GM03348 (cell line): ENCODE results near the gene HCAR1.
"Not testable (repeated sequence)": the region's sequence is repeated elsewhere in the genome, so short reads cannot be mapped to it uniquely, and the experiment has no call there.

Experiments
- DNase-seq: peaks from one replicate; pipeline ENCODE4 v3.0.0; 2012; ENCODE audit warnings: low spot score

The HCAR1 gene

GRCh38 chr12:122730215-122731014 lies at the start of gene HCAR1:
HCAR1 (minus strand) TSS chr12:122730844; CDS start chr12:122730339, 505 bp downstream.
- DNase-seq, result no peak

GRCh38 chr12:122757568-122757967 lies 26.9 kb upstream of the HCAR1 start:
- no peak for DNase-seq

- no peak for DNase-seq
These were observed 24.1 kb upstream of the HCAR1 start for GRCh38 chr12:122754790-122755189.

- DNase-seq, result no peak
These were observed 22.6 kb upstream of the HCAR1 start for GRCh38 chr12:122753319-122753650.

- peak; percentile 98 for DNase-seq
These were observed 22.0 kb upstream of the HCAR1 start, which contains the start of gene DENR for GRCh38 chr12:122752464-122753318. DENR (plus strand) TSS chr12:122752824; CDS start chr12:122753702, 878 bp downstream.

GRCh38 chr12:122750781-122751515 lies 20.3 kb upstream of the HCAR1 start:
- not testable (repeated sequence) for DNase-seq

- no peak for DNase-seq
These were observed 19.1 kb upstream of the HCAR1 start for GRCh38 chr12:122749569-122750332.

- no peak for DNase-seq
These were observed 16.8 kb upstream of the HCAR1 start for GRCh38 chr12:122747224-122748135.

GRCh38 chr12:122743895-122744525 lies 13.4 kb upstream of the HCAR1 start:
- no peak for DNase-seq

- DNase-seq, result no peak
These were observed 9.7 kb upstream of the HCAR1 start for GRCh38 chr12:122740351-122740750.

GRCh38 chr12:122738571-122738970 lies 7.9 kb upstream of the HCAR1 start:
- DNase-seq, result no peak

GRCh38 chr12:122732611-122733010 lies 2.0 kb upstream of the HCAR1 start:
- no peak for DNase-seq

GRCh38 chr12:122732170-122732569 lies 1.5 kb upstream of the HCAR1 start:
- DNase-seq, result no peak

GRCh38 chr12:122729583-122730214 lies 945 bp downstream of the HCAR1 start:
- no peak for DNase-seq

GRCh38 chr12:122726080-122726558 lies 4.5 kb downstream of the HCAR1 start:
- no peak for DNase-seq

- DNase-seq, result no peak
These were observed 5.1 kb downstream of the HCAR1 start for GRCh38 chr12:122725452-122726079.

GRCh38 chr12:122724641-122725243 lies 5.9 kb downstream of the HCAR1 start:
- no peak for DNase-seq

GRCh38 chr12:122722387-122722786 lies 8.3 kb downstream of the HCAR1 start:
- no peak for DNase-seq
